Neural progenitor cell (in vitro differentiated cells): ENCODE measurements around the gene NT5C2.

ENCODE experiments used
- CTCF ChIP-seq: fragments of 200-600 bp; sonication (generic); IDR thresholded peaks from 2 replicates; pipeline ENCODE4 v1.5.1; 2017; ENCODE audit warnings: antibody characterized with exemption, mild to moderate bottlenecking
- EZH2 ChIP-seq: fragments of 200-600 bp; sonication (generic); IDR thresholded peaks from 2 replicates; pipeline ENCODE4 v1.6.1; 2017; ENCODE audit warnings: antibody characterized with exemption, mild to moderate bottlenecking, moderate library complexity
- EZH2phosphoT487 ChIP-seq: fragments of 200-600 bp; sonication (generic); IDR thresholded peaks from 2 replicates; pipeline ENCODE4 v1.6.1; 2017; ENCODE audit warnings: antibody characterized with exemption

- TF ChIP-seq CTCF (no peak), EZH2 (no peak), EZH2phosphoT487 (no peak)
Observed at GRCh38 chr10:103079100-103079499, 114.0 kb downstream of the NT5C2 start.
